Neural cell (in vitro differentiated cells): ENCODE data around the gene ZMAT3. TPM values are rescaled to one million over a fixed set of nuclear protein-coding genes. Genes with fewer than 3 reads are reported as not detected.

Experiments used
- H2AFZ ChIP-seq: fragments of 200-600, 300-800 bp; sonication (generic), shearing (Covaris generic); 2 replicates; pipeline ENCODE4 v1.6.0; 2014; ENCODE audit warnings: low read depth, mild to moderate bottlenecking, antibody characterized with exemption, low read length, moderate library complexity
- H3F3A ChIP-seq: fragments of 200-600 bp; shearing (Covaris generic); 2 replicates; pipeline ENCODE4 v1.6.1; 2016; ENCODE audit warnings: mild to moderate bottlenecking, moderate library complexity, mixed read lengths, antibody characterized with exemption, low read length; ENCODE audit not compliant: insufficient read depth, poor library complexity, severe bottlenecking
- H3K27ac ChIP-seq: fragments of 200-600, 300-800 bp; sonication (generic), shearing (Covaris generic); 2 replicates; pipeline ENCODE4 v1.5.1; 2014; ENCODE audit warnings: mild to moderate bottlenecking, low read length, moderate library complexity
- H3K27me3 ChIP-seq: fragments of 300-800, 200-600 bp; sonication (generic), shearing (Covaris generic); 2 replicates; pipeline ENCODE4 v1.6.0; 2014; ENCODE audit warnings: mild to moderate bottlenecking, low read depth, low read length, moderate library complexity; ENCODE audit not compliant: insufficient read depth
- H3K36me3 ChIP-seq: fragments of 300-800, 200-600 bp; sonication (generic), shearing (Covaris generic); 2 replicates; pipeline ENCODE4 v1.5.1; 2014; ENCODE audit warnings: mild to moderate bottlenecking, antibody characterized with exemption, low read length, moderate library complexity; ENCODE audit not compliant: insufficient read depth
- H3K4me2 ChIP-seq: fragments of 300-800, 200-600 bp; sonication (generic), shearing (Covaris generic); 2 replicates; pipeline ENCODE4 v1.6.0; 2014; ENCODE audit warnings: mild to moderate bottlenecking, low read length
- H3K4me3 ChIP-seq: fragments of 300-800, 200-600 bp; sonication (generic), shearing (Covaris generic); 2 replicates; pipeline ENCODE4 v1.5.1; 2014; ENCODE audit warnings: mild to moderate bottlenecking, low read length, moderate library complexity
- H3K79me2 ChIP-seq: fragments of 200-600 bp; shearing (Covaris generic); replicated peaks from 2 replicates; pipeline ENCODE4 v1.6.0; 2014; ENCODE audit warnings: mild to moderate bottlenecking, low read length, moderate library complexity; ENCODE audit not compliant: insufficient read depth
- H3K9ac ChIP-seq: fragments of 300-800, 200-600 bp; sonication (generic), shearing (Covaris generic); 2 replicates; pipeline ENCODE4 v1.6.1; 2016; ENCODE audit warnings: mild to moderate bottlenecking, low read length, mixed read lengths
- H3K9me2 ChIP-seq: fragments of 200-600 bp; shearing (Covaris generic); 2 replicates; pipeline ENCODE4 v1.6.1; 2016; ENCODE audit warnings: mild to moderate bottlenecking, low read length, mixed read lengths; ENCODE audit not compliant: insufficient read depth
- H3K9me3 ChIP-seq: fragments of 200-600, 300-800 bp; sonication (generic), shearing (Covaris generic); 2 replicates; pipeline ENCODE4 v1.6.1; 2016; ENCODE audit warnings: mild to moderate bottlenecking, mixed run types, low read length, moderate library complexity, mixed read lengths
- H4K20me1 ChIP-seq: fragments of 200-600 bp; shearing (Covaris generic); 2 replicates; pipeline ENCODE4 v1.6.1; 2016; ENCODE audit warnings: mild to moderate bottlenecking, mixed run types; ENCODE audit not compliant: insufficient read depth
- CTCF ChIP-seq: fragments of 450-650 bp; IDR thresholded peaks from 2 replicates; pipeline ENCODE4 v1.5.1; 2014; ENCODE audit warnings: antibody characterized with exemption, mild to moderate bottlenecking, moderate library complexity; ENCODE audit not compliant: poor library complexity, severe bottlenecking
- EP300 ChIP-seq: fragments of 450-650 bp; conservative IDR thresholded peaks from 2 replicates; pipeline ENCODE4 v1.6.1; 2014; ENCODE audit warnings: antibody characterized with exemption, mild to moderate bottlenecking, moderate library complexity; ENCODE audit not compliant: poor library complexity, severe bottlenecking
- EZH2 ChIP-seq: fragments of 200-600, 300-800 bp; shearing (Covaris generic), sonication (generic); IDR thresholded peaks from 2 replicates; pipeline ENCODE4 v1.6.1; 2014; ENCODE audit warnings: antibody characterized with exemption, low read length, borderline replicate concordance, mild to moderate bottlenecking; ENCODE audit not compliant: insufficient read depth, poor library complexity, severe bottlenecking
- MXI1 ChIP-seq: fragments of 450-650 bp; conservative IDR thresholded peaks from 2 replicates; pipeline ENCODE4 v1.6.1; 2014; ENCODE audit warnings: antibody characterized with exemption, mild to moderate bottlenecking; ENCODE audit not compliant: poor library complexity, severe bottlenecking
- POLR2AphosphoS5 ChIP-seq: IDR thresholded peaks from 2 replicates; pipeline ENCODE4 v1.6.1; 2012
- RAD21 ChIP-seq: fragments of 450-650 bp; conservative IDR thresholded peaks from 2 replicates; pipeline ENCODE4 v1.6.1; 2014; ENCODE audit warnings: antibody characterized with exemption, mild to moderate bottlenecking, moderate library complexity
- SMC3 ChIP-seq: fragments of 450-650 bp; conservative IDR thresholded peaks from 2 replicates; pipeline ENCODE4 v1.6.1; 2014; ENCODE audit warnings: antibody characterized with exemption, mild to moderate bottlenecking, moderate library complexity; ENCODE audit not compliant: poor library complexity
- TAF1 ChIP-seq: IDR thresholded peaks from 2 replicates; pipeline ENCODE4 v1.6.1; 2012; ENCODE audit warnings: low read depth
- polyA plus RNA-seq: library from polyadenylated mRNA; depleted of rRNA; stranded (reverse); fragments of >200 nt; gene quantifications from 2 replicates; pipeline ENCODE4 v1.2.3, GENCODE V29; 2014
- TF ChIP-seq, protein P1 (sequence below): IDR thresholded peaks from 2 replicates; pipeline ENCODE4 v1.6.1; 2012; ENCODE audit warnings: borderline replicate concordance

Gene ZMAT3
- polyA plus RNA-seq, 1 donor from 2014 or later, result 3.9 TPM

- no peaks in the 10 kb centered on the region for H3K9me3 ChIP-seq
Measured at GRCh38 chr3:179093807-179094206, 22.2 kb upstream of the ZMAT3 start.

GRCh38 chr3:179091113-179091512, 19.5 kb upstream of the ZMAT3 start:
- Histone ChIP-seq H3K36me3 (no peaks in the 10 kb centered on the region), H3K4me2 (no peak overlapping the region), H4K20me1 (no peaks in the 10 kb centered on the region), H3K27ac (no peak overlapping the region), H3K9me3 (no peaks in the 10 kb centered on the region), H3F3A (no peaks in the 10 kb centered on the region), H2AFZ (no peak overlapping the region), H3K9me2 (no peaks in the 10 kb centered on the region), H3K79me2 (no peaks in the 10 kb centered on the region), H3K9ac (no peak overlapping the region), H3K4me3 (no peak overlapping the region), H3K27me3 (no peaks in the 10 kb centered on the region)
- TF ChIP-seq CTCF, result no peak
- TF ChIP-seq MXI1, result no peak
- no peak for TF ChIP-seq EZH2
- TF ChIP-seq POLR2AphosphoS5, result no peak
- no peak for TF ChIP-seq TAF1
- TF ChIP-seq RAD21, result no peak
- TF ChIP-seq, protein P1, sequence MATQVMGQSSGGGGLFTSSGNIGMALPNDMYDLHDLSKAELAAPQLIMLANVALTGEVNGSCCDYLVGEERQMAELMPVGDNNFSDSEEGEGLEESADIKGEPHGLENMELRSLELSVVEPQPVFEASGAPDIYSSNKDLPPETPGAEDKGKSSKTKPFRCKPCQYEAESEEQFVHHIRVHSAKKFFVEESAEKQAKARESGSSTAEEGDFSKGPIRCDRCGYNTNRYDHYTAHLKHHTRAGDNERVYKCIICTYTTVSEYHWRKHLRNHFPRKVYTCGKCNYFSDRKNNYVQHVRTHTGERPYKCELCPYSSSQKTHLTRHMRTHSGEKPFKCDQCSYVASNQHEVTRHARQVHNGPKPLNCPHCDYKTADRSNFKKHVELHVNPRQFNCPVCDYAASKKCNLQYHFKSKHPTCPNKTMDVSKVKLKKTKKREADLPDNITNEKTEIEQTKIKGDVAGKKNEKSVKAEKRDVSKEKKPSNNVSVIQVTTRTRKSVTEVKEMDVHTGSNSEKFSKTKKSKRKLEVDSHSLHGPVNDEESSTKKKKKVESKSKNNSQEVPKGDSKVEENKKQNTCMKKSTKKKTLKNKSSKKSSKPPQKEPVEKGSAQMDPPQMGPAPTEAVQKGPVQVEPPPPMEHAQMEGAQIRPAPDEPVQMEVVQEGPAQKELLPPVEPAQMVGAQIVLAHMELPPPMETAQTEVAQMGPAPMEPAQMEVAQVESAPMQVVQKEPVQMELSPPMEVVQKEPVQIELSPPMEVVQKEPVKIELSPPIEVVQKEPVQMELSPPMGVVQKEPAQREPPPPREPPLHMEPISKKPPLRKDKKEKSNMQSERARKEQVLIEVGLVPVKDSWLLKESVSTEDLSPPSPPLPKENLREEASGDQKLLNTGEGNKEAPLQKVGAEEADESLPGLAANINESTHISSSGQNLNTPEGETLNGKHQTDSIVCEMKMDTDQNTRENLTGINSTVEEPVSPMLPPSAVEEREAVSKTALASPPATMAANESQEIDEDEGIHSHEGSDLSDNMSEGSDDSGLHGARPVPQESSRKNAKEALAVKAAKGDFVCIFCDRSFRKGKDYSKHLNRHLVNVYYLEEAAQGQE, result no peak

More at GRCh38 chr3:179093807-179094206, 22.2 kb upstream of the ZMAT3 start:
- H3K36me3 ChIP-seq, result no peaks in the 10 kb centered on the region
- no peak overlapping the region for H3K4me2 ChIP-seq
- no peaks in the 10 kb centered on the region for H4K20me1 ChIP-seq
- H3K79me2 ChIP-seq, result no peaks in the 10 kb centered on the region
- no peak overlapping the region for H3K9ac ChIP-seq
- H3K27ac ChIP-seq, result no peak overlapping the region
- no peaks in the 10 kb centered on the region for H3K9me2 ChIP-seq
- no peak for TF ChIP-seq EZH2
- TF ChIP-seq RAD21, result no peak
- no peak for TF ChIP-seq POLR2AphosphoS5
- TF ChIP-seq, protein P1, result no peak
- TF ChIP-seq EP300, result no peak
- TF ChIP-seq MXI1, result no peak
- TF ChIP-seq SMC3, result no peak
- TF ChIP-seq TAF1, result no peak
- TF ChIP-seq CTCF, result no peak
- H3K4me3 ChIP-seq, result no peak overlapping the region
- H3F3A ChIP-seq, result no peaks in the 10 kb centered on the region
- no peak overlapping the region for H2AFZ ChIP-seq
- H3K27me3 ChIP-seq, result no peaks in the 10 kb centered on the region
